Measurements from ENCODE around the gene EPN1.

Gene EPN1

DNA sequence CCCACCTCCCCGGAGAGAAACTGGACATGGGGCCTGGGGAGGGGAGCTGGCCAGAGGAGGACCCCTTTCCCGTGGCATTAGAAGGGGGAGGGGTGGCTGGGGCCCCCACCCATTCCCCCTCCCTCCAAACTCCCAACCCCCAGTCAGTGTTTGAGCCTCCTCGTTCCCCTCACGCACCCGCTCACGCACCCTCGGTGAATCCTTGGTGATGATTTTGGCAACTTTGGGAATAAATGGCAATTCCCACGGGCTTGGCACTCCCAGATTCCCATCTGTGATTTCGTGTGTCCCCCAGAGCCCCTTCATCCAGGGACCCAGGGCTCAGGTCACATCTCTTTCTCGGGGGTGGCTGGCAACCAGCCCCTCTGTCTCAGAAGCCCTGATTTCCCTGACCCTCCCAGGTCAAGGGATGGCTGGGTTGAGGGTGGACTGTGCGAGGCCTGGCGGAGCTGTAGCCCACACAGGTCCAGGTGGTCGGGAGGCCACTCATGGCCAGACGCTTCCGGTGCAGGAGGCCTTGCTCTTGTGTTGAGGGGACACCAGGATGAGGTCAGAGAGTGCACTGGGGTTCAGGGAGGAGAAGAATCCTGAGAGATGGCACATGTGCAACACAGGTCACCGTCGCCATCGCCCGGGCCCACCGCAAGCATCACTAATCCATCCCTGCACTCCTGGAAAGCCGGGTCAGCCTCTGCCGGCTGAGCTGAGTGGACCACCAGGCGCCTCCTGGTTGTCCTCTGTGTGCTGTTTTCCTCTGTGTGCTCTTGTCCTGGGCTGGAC lies 20.7 kb downstream of the EPN1 start:
- no peak for DNase-seq (ENCODE audit: low read depth)
- no peak overlapping the region for H3K4me3 ChIP-seq (ENCODE audit: low read length)
- no peak for TF ChIP-seq CTCF (conservative IDR thresholded peaks at IDR 0.05; ENCODE audit: low read depth, low read length)

DNA sequence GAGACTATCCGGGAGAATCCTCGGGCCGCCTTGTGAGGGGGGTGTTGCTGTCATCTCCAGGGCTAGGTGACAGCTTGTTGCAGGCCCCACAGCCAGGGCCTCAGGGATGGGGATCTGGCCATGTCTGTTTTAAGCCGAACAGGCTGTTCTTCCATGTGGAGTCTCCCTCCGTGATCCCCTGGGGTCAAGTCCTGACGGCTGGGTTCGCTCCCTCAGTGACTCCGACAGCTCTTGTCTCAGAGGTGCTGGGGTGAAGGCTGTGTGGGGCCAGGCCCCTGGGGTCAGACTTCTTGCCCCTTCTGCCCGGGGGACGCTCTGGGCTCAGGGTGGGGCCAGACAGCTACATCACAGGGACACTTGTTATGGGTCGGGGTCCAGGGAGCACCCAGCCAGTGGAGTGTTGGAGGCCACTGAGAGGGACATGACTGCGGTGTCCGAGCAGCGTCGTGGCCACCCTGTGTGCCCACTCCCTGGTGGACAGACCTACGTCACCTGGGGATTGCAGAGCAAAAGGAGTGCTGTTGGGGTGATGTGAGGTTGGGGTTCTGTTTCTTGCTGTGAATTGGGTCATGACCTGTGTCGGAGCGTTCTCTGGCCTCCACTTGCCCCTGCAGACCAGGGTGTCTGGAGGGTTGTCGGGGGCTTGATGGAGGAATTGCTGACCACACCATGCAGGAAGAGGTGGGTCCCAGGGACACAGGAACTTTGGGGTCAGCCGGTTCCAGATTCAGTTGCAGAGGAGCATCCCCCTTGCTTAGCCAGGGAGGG lies 21.5 kb downstream of the EPN1 start:
- DNase-seq (ENCODE audit: low read depth): no peak
- no peak for TF ChIP-seq CTCF (conservative IDR thresholded peaks at IDR 0.05; ENCODE audit: low read depth, low read length)
- no peak overlapping the region for H3K4me3 ChIP-seq (ENCODE audit: low read length)

DNA sequence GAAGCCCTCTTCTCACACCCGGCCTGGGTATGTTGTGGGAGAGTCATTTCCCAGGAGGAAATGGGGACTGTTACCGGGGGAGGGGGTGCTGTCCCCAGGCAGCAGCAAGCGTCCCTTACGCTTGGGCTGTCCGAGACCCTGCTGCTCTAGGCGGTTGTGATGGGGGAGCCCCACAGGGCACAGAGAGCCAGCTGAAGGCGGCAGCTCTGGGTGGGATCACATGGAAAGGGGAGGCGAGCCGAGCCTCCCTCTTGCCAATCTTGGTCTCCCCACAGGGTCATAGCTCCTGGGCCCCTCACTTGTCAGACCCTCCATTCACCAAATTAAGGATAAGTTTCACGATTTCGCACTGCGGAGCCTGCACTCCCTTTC lies 22.0 kb downstream of the EPN1 start:
- no peak for TF ChIP-seq CTCF (conservative IDR thresholded peaks at IDR 0.05; ENCODE audit: low read depth, low read length)
- no peak overlapping the region for H3K4me3 ChIP-seq (ENCODE audit: low read length)
- no peak for DNase-seq (ENCODE audit: low read depth)

- TF ChIP-seq CTCF (conservative IDR thresholded peaks at IDR 0.05; ENCODE audit: low read depth, low read length): no peak
- no peak overlapping the region for H3K4me3 ChIP-seq (ENCODE audit: low read length)
- no peak for DNase-seq (ENCODE audit: low read depth)
These were observed 22.7 kb downstream of the EPN1 start for GRCh38 chr19:55697698-55698097.

- H3K4me3 ChIP-seq (ENCODE audit: low read length): no peak overlapping the region
- no peak for DNase-seq (ENCODE audit: low read depth)
- no peak for TF ChIP-seq CTCF (conservative IDR thresholded peaks at IDR 0.05; ENCODE audit: low read depth, low read length)
These were observed 23.2 kb downstream of the EPN1 start for GRCh38 chr19:55698256-55698655.

DNA sequence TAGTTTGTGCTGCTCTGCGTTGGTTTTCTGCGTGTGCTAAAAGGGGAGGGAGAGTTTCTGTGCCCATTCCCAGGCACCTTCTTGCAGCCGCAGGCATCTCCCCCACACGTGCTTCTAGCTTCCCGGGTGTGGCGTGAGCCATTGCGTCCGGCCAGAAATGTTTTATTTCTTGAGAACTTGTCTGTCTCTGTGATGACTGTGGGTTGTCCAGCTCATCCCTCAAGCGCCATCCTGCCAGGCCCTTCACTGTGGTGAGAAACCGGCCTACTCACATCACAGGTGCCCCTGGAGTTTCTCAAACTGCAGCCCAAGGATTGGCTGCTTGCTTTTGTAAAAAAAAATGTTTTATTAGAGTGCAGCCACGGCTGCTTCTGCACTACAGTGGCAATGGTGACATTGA lies 24.2 kb downstream of the EPN1 start:
- no peak for DNase-seq (ENCODE audit: low read depth)
- no peak overlapping the region for H3K4me3 ChIP-seq (ENCODE audit: low read length)
- TF ChIP-seq CTCF (conservative IDR thresholded peaks at IDR 0.05; ENCODE audit: low read depth, low read length): no peak

GRCh38 chr19:55700813-55701212 lies 25.8 kb downstream of the EPN1 start:
- H3K4me3 ChIP-seq (ENCODE audit: low read length): no peak overlapping the region
- TF ChIP-seq CTCF (conservative IDR thresholded peaks at IDR 0.05; ENCODE audit: low read depth, low read length): no peak
- no peak for DNase-seq (ENCODE audit: low read depth)

Measured in retinal pigment epithelial cell (primary cell).